NCI-H524 (cell line): ENCODE data around the gene RHBDF1.

Experiments
- DNase-seq, 2 experiments: peaks; one replicate each; lab custom pipeline; 2025; lab: John Stamatoyannopoulos, UW

RHBDF1 gene

GRCh38 chr16:72561-73548 is at the start of gene RHBDF1:
TSS of gene RHBDF1 (minus strand) at chr16:72631. CDS start at chr16:65015, 7,616 bp downstream.
- no peak for DNase-seq

GRCh38 chr16:120756-121155 is 48.3 kb upstream of the RHBDF1 start:
- DNase-seq, result no peak

- DNase-seq, result no peak
These were observed 47.5 kb upstream of the RHBDF1 start for GRCh38 chr16:119835-120491.

- no peak for DNase-seq
These were observed 46.9 kb upstream of the RHBDF1 start for GRCh38 chr16:119295-119694.

GRCh38 chr16:118857-119256 is 46.4 kb upstream of the RHBDF1 start:
- no peak for DNase-seq

GRCh38 chr16:117379-118365 is 45.2 kb upstream of the RHBDF1 start:
- peak; percentile 65 to 84 for DNase-seq

- DNase-seq, result no peak
These were observed 43.6 kb upstream of the RHBDF1 start for GRCh38 chr16:116015-116414.

GRCh38 chr16:114327-114726 is 41.9 kb upstream of the RHBDF1 start:
- DNase-seq, result no peak

- DNase-seq, result no peak
These were observed 39.9 kb upstream of the RHBDF1 start for GRCh38 chr16:112153-112840.

- DNase-seq, result peak; percentile 52 to 75
These were observed 34.3 kb upstream of the RHBDF1 start for GRCh38 chr16:106623-107324.

GRCh38 chr16:105521-105920 is 33.1 kb upstream of the RHBDF1 start:
- DNase-seq, result no peak

GRCh38 chr16:104928-105327 is 32.5 kb upstream of the RHBDF1 start:
- no peak for DNase-seq

- DNase-seq, result no peak
These were observed 31.9 kb upstream of the RHBDF1 start for GRCh38 chr16:104355-104754.

- DNase-seq, result no peak
These were observed 29.8 kb upstream of the RHBDF1 start for GRCh38 chr16:102060-102855.

- DNase-seq, result no peak
These were observed 29.2 kb upstream of the RHBDF1 start for GRCh38 chr16:101586-101985.

- no peak for DNase-seq
These were observed 28.6 kb upstream of the RHBDF1 start for GRCh38 chr16:100989-101388.

- no peak for DNase-seq
These were observed 25.4 kb upstream of the RHBDF1 start for GRCh38 chr16:97822-98221.

- DNase-seq, result peak; percentile 68 to 87
These were observed 24.5 kb upstream of the RHBDF1 start for GRCh38 chr16:96935-97381.

GRCh38 chr16:94918-95265 is 22.5 kb upstream of the RHBDF1 start:
- no peak for DNase-seq
